Neural cell (in vitro differentiated cells): ENCODE results near the gene TMEM87A.

Experiments
- EZH2 ChIP-seq: fragments of 200-600, 300-800 bp; shearing (Covaris generic), sonication (generic); IDR thresholded peaks from 2 replicates; pipeline ENCODE4 v1.6.1; 2014; ENCODE audit warnings: antibody characterized with exemption, low read length, borderline replicate concordance, mild to moderate bottlenecking; ENCODE audit not compliant: insufficient read depth, poor library complexity, severe bottlenecking
- RAD21 ChIP-seq: fragments of 450-650 bp; conservative IDR thresholded peaks from 2 replicates; pipeline ENCODE4 v1.6.1; 2014; ENCODE audit warnings: antibody characterized with exemption, mild to moderate bottlenecking, moderate library complexity
- TF ChIP-seq, protein P1 (sequence below): fragments of 450-650 bp; IDR thresholded peaks from 2 replicates; pipeline ENCODE4 v1.5.1; 2014; ENCODE audit warnings: antibody characterized with exemption, mild to moderate bottlenecking, moderate library complexity; ENCODE audit not compliant: poor library complexity, severe bottlenecking

- TF ChIP-seq, protein P1, sequence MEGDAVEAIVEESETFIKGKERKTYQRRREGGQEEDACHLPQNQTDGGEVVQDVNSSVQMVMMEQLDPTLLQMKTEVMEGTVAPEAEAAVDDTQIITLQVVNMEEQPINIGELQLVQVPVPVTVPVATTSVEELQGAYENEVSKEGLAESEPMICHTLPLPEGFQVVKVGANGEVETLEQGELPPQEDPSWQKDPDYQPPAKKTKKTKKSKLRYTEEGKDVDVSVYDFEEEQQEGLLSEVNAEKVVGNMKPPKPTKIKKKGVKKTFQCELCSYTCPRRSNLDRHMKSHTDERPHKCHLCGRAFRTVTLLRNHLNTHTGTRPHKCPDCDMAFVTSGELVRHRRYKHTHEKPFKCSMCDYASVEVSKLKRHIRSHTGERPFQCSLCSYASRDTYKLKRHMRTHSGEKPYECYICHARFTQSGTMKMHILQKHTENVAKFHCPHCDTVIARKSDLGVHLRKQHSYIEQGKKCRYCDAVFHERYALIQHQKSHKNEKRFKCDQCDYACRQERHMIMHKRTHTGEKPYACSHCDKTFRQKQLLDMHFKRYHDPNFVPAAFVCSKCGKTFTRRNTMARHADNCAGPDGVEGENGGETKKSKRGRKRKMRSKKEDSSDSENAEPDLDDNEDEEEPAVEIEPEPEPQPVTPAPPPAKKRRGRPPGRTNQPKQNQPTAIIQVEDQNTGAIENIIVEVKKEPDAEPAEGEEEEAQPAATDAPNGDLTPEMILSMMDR: no peak
- no peak for TF ChIP-seq EZH2
- no peak for TF ChIP-seq RAD21
Observed at GRCh38 chr15:42264795-42265194, 8.4 kb downstream of the TMEM87A start.
